GF-D8 (cell line): ENCODE measurements around the gene SLC9A2.

ENCODE experiments used
- DNase-seq: peaks from one replicate; lab custom pipeline; 2025; lab: John Stamatoyannopoulos, UW

SLC9A2 gene

DNA sequence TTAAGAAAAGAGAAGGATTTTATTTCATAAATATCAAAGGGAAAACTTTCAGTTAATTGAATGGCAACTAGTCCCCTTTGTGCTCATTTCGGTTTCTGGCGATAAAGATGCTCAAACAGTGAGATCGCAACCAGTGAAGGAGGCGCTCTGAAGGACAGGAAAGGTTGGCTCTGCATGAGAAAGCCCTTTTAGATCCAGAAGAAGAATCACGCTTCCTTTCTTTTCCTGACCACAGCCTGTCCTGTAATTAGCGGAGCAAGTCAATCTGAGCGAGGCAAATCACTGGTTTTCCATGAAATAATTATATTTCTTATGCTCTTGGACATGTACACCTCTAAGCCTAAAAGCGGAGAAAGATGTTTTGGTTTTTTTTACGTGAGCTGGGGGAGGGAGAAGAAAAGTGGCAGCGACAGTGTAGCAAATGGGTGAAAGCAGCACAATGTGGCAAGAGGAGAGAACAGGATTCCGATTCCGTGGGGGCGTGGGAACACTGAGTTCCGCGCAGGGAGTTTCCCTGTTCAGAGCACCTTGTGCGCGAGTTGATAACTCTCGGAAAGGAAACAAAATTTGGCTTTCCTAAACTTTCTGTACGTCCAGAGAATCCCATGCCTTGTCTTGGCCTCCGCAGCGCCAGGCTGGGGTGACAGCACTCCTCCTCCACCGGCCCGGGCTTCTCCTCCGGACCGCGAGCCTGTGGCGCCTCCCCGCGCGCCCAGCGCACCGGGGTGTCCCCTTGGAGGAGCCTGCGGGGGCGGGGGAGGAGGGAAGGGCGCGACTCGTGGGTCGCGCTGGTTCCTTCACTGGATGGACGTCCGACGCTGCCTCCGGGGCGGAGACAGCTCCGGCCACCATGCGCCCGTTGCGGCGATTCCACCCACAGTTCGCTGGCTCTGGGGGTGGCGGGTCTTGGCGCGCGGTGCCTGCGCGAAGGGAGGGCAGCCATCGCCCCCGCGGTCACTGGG lies 620 bp upstream of the SLC9A2 start:
- DNase-seq: no peak

DNA sequence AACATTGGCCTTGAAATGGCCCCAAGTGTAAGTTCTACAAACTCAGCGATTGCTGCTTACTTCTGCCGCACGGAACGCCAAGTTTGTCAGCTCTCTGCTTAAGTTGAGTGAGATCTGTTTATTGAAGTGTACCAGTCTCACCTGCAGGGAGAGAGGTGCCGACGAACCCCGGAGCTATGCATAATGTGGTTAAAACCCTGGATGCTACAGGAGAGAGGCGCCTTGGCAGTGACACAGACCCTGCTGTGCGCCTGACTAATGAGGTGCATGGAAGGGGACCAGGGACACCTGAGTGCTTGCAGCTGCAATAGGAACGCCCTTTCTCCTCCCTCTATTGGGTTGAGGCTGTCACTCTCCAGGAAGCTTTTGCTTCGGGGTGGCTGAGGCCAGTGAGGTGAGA lies 979 bp downstream of the SLC9A2 start:
- DNase-seq: no peak

- no peak for DNase-seq
Measured at GRCh38 chr2:102621630-102622029, 2.3 kb downstream of the SLC9A2 start.

GRCh38 chr2:102622646-102623045 lies 3.3 kb downstream of the SLC9A2 start:
- DNase-seq: no peak

DNA sequence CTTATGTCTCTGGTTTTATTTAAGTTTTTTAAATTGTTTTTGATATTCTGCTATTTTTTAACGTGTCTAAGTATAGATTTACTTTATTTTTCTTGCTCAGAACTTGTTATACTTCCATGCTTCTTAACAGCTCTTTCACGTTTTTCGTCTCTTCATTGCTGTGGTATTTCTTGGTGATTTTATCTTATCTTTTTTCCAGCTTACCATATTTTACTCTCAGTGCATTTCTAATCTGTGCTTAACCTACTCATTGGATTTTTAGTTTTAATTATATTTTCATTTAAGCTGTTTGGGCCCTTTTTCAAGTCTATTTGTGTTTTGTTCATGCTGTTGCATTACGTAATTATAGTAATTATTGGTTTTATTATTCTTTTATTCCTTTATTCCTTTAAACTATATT lies 11.1 kb downstream of the SLC9A2 start:
- no peak for DNase-seq

GRCh38 chr2:102632380-102633175 lies 13.2 kb downstream of the SLC9A2 start:
- no peak for DNase-seq

DNA sequence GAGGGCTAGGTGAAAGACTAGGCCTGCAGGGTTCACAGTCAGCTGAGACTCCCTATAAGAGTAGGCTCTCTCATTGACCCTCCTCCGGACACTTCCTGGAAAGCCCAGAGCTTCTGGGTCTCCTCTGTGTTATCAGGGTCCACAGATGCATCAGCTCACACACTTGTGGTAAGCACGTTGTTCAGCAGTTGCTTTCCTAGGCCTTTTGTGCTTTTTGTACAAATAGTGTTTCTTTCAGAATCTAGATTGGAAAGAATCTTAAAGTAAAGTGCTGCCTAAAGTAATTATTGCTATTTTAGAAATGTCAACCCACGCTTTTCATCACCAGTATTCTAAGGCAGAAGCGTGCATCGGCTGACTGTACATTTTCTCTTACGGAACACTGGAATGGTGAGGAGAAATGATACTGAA lies 15.5 kb downstream of the SLC9A2 start:
- no peak for DNase-seq

DNA sequence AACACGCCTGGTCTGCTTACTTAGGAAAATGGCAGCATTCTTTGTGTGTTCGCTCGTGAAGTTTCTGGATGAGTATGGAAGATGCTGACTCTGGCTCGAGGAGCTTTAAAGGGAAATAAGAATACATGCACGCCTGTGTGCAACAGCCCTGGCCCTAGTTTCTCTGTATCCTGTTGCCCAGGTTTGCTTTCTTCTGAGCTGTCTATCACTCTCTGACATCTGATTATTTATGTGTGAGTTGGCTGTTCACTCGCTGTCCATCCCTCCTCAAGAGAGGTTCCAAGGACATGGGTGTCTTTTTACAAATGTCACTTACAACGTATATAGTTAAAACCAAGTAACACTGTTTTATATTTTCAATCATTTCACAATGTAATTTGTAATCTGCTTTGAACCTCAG lies 16.0 kb downstream of the SLC9A2 start:
- no peak for DNase-seq

DNA sequence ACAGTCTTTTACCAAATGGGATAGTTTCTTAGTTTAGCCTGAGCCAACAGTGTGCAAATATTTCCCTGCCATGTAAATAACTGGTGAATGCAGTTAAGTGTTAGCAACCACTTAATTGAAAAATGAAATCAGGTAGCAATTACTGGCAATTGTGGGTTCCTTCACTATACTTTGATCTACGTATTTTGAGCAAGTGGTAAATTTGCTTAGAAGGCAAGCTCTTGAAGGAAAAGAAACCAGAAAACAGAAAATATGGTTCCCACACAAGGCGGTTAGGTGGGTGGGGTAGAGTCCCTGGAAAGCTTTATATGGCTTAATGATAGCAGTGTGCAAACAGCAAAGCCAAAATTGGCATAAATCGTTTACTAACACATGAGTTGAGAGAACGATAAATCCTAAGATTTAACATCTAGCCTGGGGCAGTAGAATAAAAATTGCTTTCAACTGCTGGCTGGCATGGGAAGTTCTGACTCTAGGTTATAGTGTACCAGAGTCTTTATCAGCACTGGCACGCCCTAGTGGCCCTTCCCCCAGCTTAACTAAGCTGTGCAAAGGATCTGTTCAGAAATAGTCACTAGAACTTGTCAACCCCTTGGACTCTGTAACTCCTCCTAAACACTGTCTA lies 17.0 kb downstream of the SLC9A2 start:
- DNase-seq: no peak

GRCh38 chr2:102637358-102637757 lies 18.0 kb downstream of the SLC9A2 start:
- no peak for DNase-seq

- DNase-seq: no peak
Measured at GRCh38 chr2:102639429-102639828, 20.1 kb downstream of the SLC9A2 start.

DNA sequence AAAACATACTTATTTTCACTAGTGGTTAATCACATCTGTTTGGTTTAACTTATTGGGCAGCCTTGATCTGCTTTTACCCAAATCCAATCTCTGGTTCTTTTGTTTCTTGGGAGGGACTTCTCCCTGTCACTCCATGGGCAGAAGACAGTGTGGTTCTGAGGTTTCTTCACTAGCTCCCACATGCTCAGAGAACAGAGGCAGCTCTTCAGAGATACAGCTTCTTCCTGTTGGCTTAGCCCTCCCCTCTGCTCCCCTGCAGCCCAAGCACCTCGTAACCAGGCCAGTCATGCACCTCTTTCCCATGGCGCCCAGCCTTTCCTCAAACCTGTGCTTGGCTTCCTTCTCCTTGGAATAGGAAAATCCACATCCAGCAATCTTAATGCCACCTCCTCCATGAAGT lies 32.8 kb downstream of the SLC9A2 start:
- DNase-seq: no peak

DNA sequence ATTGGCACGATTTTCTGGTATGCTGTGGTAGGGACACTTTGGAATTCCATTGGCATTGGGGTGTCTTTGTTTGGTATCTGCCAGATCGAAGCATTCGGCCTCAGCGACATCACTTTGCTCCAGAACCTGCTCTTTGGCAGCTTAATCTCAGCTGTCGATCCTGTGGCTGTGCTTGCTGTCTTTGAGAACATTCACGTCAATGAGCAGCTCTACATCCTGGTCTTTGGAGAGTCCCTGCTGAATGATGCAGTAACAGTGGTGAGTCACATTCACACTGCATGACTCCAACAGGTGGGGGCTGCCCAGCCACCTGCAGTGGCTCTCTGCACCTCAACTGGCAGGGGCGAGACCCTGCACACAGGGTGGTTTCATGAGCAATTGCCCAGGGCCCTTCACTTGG lies 38.4 kb downstream of the SLC9A2 start:
- no peak for DNase-seq

GRCh38 chr2:102660070-102660469 lies 40.7 kb downstream of the SLC9A2 start:
- DNase-seq: no peak

DNA sequence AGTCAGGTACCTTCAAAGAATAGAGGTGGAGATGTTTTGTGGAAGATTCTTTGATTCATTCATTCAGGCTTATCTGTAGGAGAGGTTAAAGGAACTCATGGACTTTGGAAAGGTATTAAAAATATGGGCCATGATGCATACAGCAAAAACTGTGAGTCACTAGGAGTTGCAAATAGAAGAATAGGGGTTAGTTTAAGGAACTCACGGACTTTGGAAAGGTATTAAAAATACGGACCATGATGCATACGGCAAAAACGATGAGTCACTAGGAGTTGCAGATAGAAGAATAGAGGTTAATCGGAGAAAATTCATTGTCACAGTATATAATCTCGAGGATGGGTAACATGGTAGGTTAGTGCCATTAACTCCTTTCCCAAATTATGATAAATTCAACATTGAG lies 41.2 kb downstream of the SLC9A2 start:
- no peak for DNase-seq

GRCh38 chr2:102661846-102662245 lies 42.5 kb downstream of the SLC9A2 start:
- no peak for DNase-seq

- DNase-seq: no peak
Measured at GRCh38 chr2:102662833-102663232, 43.5 kb downstream of the SLC9A2 start.

DNA sequence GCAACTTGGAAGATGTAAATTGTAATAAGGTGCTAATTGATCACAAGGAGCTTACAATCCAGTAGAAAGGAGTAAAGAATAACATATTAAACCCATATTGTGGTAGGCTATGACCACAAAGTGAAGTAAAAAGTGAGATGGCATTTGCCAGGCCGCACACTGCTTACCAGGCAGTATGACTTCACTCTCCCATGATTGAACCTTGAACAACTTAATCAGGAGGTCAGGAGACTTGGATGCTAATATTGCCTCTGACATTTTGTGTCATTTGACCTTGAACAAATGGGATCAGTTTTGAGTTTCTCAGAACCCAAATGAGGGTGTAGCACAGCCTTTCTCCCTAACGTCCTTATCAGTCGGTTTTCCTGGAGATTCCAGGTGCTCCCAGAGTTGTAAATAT lies 44.0 kb downstream of the SLC9A2 start:
- DNase-seq: no peak

DNA sequence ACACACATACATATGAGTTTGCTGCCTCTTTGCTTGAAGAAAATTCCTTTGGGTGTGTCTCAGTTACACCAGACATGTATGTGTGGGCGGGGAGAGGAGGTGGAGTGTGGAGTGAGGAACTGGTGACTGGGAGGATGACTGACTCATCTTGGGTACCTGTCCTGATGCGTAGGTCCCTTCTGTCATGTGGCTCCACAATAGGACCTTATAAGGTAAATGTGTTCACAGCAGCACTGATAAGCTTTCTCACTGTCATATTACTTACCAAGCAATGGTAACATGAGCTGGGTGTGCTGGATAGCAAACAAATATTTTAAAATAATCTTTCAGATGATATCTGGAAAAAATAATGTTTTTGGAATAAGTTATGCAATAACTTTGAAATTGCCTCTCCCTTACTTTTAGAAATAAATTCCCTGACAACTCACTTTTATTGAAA lies 45.1 kb downstream of the SLC9A2 start:
- no peak for DNase-seq

- DNase-seq: no peak
Measured at GRCh38 chr2:102667072-102667471, 47.7 kb downstream of the SLC9A2 start.

DNA sequence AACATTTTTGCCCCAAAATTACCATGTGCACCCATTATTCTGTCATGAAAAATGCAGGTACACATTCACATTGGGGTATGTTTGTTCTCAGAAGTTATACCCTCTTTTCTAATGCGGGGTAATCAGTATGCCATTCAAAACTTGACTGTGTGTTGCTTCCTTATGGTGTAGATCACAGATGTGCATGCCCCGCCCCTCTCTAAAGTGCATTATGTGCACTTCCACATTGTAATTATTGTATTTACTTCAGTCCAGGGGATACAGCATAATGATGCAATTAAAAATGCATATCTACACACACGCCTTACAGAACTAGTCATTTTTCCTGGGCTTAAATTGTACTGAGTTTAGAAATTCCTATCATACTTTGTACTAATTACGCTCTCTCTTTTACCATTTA lies 48.8 kb downstream of the SLC9A2 start:
- DNase-seq: no peak

GRCh38 chr2:102669401-102669800 lies 50.0 kb downstream of the SLC9A2 start:
- DNase-seq: no peak
